ENCODE data around the gene DDC.
"Not testable (repeated sequence)": the region's sequence is repeated elsewhere in the genome, so short reads cannot be mapped to it uniquely, and the experiment has no call there.

GRCh38 chr7:50583295-50583694 lies 18.1 kb upstream of the DDC start:
- TF ChIP-seq POLR2A (IDR thresholded peaks at IDR 0.05) = not testable (repeated sequence)
- TF ChIP-seq, protein P1, sequence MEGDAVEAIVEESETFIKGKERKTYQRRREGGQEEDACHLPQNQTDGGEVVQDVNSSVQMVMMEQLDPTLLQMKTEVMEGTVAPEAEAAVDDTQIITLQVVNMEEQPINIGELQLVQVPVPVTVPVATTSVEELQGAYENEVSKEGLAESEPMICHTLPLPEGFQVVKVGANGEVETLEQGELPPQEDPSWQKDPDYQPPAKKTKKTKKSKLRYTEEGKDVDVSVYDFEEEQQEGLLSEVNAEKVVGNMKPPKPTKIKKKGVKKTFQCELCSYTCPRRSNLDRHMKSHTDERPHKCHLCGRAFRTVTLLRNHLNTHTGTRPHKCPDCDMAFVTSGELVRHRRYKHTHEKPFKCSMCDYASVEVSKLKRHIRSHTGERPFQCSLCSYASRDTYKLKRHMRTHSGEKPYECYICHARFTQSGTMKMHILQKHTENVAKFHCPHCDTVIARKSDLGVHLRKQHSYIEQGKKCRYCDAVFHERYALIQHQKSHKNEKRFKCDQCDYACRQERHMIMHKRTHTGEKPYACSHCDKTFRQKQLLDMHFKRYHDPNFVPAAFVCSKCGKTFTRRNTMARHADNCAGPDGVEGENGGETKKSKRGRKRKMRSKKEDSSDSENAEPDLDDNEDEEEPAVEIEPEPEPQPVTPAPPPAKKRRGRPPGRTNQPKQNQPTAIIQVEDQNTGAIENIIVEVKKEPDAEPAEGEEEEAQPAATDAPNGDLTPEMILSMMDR (IDR thresholded peaks at IDR 0.05) = not testable (repeated sequence)
